ENCODE data around the gene HES4.

Gene HES4

DNA sequence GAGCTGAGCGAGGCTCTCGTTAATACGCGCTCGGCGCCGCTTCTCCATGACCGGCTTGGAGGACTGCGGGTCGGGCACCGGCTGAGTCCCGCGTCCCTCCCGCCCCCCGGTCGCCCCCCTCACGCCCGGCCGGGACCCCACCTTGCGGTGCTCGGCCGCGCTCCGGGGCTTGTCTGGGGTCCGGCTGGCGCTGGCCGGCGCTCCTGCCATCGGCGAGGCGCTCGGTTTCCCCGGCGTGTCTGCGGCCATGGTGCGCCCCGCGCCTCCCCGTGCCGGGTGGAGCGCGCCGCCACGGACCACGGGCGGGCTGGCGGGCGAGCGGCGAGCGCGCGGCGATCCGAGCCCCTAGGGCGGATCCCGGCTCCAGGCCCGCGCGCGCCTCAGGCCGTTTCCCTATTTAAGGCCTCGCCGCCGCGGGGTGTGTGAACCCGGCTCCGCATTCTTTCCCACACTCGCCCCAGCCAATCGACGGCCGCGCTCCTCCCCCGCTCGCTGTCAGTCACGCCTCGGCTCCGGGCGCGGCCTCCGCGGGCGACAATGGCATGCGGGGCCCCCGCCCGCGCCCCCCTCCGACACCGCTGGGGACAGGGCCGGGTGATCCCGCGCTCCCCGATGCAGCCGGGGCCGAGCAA, at the start of gene HES4:
HES4 (minus strand) TSS at position 373 of the 632 bp plus-strand sequence; CDS start at position 249, 124 bp downstream.
- in situ Hi-C loops (cut with HindIII; ENCODE audit: low pct_unique_long_range_greater_than_20kb, low sequenced_read_pairs): no loop called here
- DNase-seq (ENCODE audit: low read depth in 1 of 2, low spot score in 1 of 2): peak; percentile 80 to 95
- no peak for TF ChIP-seq JUND (IDR thresholded peaks at IDR 0.05; ENCODE audit: low read depth)

- TF ChIP-seq JUND (IDR thresholded peaks at IDR 0.05; ENCODE audit: low read depth): no peak
- DNase-seq (ENCODE audit: low read depth in 1 of 2, low spot score in 1 of 2): no peak
- in situ Hi-C loops (cut with HindIII; ENCODE audit: low pct_unique_long_range_greater_than_20kb, low sequenced_read_pairs): no loop called here
These were observed 48.9 kb upstream of the HES4 start for GRCh38 chr1:1048765-1049164.

DNA sequence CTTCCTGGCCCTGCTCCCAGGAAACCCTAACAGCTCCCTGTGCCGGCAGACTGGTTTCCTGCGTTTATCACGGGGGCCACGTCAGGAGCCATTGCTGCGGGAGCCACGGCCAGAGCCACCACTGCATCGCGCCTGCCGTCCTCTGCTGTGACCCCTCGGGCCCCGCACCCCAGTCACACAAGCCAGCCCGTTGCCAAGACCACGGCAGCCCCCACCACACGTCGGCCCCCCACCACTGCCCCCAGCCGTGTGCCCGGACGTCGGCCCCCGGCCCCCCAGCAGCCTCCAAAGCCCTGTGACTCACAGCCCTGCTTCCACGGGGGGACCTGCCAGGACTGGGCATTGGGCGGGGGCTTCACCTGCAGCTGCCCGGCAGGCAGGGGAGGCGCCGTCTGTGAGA, 48.1 kb upstream of the HES4 start:
- DNase-seq (ENCODE audit: low read depth in 1 of 2, low spot score in 1 of 2): no peak
- in situ Hi-C loops (cut with HindIII; ENCODE audit: low pct_unique_long_range_greater_than_20kb, low sequenced_read_pairs): no loop called here

DNA sequence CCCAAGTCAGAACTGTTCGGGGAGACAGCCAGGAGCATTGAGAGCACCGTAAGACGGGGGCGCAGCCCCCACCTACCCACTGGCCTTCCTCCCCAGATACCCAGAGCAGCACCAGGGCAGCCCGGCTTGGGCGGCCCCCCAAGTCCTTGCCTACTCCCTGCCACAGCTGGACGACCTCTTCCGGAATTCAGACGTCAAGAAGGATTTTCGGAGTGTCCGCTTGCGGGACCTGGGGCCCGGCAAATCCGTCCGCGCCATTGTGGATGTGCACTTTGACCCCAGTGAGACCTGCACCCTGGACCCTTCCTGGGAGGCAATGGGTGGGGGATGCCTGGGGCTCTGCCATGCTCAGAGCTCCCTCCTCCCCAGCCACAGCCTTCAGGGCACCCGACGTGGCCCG, 47.5 kb upstream of the HES4 start:
- no peak for DNase-seq (ENCODE audit: low read depth in 1 of 2, low spot score in 1 of 2)
- no peak for TF ChIP-seq JUND (IDR thresholded peaks at IDR 0.05; ENCODE audit: low read depth)
- in situ Hi-C loops (cut with HindIII; ENCODE audit: low pct_unique_long_range_greater_than_20kb, low sequenced_read_pairs): no loop called here

More for the DNA sequence above, 48.1 kb upstream of the HES4 start:
- no peak for TF ChIP-seq JUND (IDR thresholded peaks at IDR 0.05; ENCODE audit: low read depth)

DNA sequence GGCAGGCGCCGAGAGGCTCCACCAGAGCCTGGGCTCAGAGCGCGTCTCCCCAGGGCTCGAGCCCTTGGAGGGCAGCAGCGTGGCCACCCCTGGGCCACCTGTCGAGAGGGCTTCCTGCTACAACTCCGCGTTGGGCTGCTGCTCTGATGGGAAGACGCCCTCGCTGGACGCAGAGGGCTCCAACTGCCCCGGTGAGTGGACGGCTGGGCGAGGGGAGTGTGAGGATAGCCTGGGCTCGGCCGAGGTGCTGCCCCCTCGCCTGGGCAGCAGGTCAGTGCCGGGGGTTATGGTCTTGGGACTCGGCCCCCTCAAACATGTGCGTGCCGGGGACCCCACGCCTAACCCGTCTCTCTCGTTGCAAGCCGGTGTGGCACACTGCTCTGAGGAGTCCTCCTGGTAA, 46.9 kb upstream of the HES4 start:
- DNase-seq (ENCODE audit: low read depth in 1 of 2, low spot score in 1 of 2): no peak
- in situ Hi-C loops (cut with HindIII; ENCODE audit: low pct_unique_long_range_greater_than_20kb, low sequenced_read_pairs): no loop called here
- TF ChIP-seq JUND (IDR thresholded peaks at IDR 0.05; ENCODE audit: low read depth): no peak

DNA sequence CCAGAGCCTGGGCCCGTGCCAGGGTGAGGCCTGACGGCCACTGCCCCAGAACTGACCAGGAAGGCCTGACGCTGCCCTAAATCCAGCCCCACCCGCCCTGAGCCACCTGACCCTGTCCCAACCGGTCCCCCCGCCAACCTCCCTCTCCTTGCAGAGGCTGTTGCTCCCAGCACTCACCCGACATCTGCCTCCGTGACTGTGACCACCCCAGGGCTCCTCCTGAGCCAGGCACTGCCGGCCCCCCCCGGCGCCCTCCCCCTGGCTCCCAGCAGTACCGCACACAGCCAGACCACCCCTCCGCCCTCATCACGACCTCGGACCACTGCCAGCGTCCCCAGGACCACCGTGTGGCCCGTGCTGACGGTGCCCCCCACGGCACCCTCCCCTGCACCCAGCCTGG, 46.3 kb upstream of the HES4 start:
- DNase-seq (ENCODE audit: low read depth in 1 of 2, low spot score in 1 of 2): no peak
- TF ChIP-seq JUND (IDR thresholded peaks at IDR 0.05; ENCODE audit: low read depth): no peak
- in situ Hi-C loops (cut with HindIII; ENCODE audit: low pct_unique_long_range_greater_than_20kb, low sequenced_read_pairs): no loop called here

DNA sequence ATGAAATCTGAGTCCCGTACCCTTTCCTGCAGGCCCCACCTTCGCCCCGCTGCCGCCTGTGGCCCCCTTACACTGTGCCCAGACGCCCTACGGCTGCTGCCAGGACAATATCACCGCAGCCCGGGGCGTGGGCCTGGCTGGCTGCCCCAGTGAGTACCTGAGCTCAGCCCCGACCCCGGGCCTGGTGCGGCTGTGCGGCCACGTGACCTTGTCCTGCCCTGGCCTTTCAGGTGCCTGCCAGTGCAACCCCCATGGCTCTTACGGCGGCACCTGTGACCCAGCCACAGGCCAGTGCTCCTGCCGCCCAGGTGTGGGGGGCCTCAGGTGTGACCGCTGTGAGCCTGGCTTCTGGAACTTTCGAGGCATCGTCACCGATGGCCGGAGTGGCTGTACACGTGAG, 45.2 kb upstream of the HES4 start:
- DNase-seq (ENCODE audit: low read depth in 1 of 2, low spot score in 1 of 2): no peak
- in situ Hi-C loops (cut with HindIII; ENCODE audit: low pct_unique_long_range_greater_than_20kb, low sequenced_read_pairs): no loop called here
- TF ChIP-seq JUND (IDR thresholded peaks at IDR 0.05; ENCODE audit: low read depth): no peak

DNA sequence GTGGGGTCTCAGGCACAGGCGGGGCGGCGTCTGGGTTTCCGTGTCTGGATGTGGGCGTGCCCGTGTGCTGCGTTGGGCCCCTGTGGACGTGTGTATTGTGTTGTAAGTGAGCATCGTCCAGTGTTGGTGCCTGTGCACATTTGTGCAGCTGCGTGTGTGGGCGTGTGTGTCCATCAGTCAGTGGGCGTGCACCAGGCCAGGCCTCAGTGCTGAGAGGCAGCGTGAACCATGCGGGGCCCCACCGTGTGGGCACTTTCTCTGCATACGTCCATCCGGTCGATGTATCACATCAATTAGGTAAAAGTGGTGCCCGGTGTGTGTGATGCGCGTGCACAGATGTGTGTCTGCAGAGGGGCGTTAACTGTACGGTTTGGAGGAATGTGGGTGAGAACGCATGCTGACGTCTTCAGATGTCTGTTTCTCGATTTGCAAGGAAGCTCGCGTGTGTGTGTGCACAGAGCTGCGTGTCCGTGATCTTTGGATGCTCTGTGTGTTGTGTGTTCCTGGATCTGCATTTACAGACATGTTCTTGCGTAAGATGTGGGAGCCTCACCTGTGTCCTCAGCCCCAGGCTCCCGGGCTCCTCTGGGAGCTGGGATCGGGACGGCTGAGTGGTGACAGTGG, 44.7 kb upstream of the HES4 start:
- no peak for DNase-seq (ENCODE audit: low read depth in 1 of 2, low spot score in 1 of 2)
- in situ Hi-C loops (cut with HindIII; ENCODE audit: low pct_unique_long_range_greater_than_20kb, low sequenced_read_pairs): no loop called here
- no peak for TF ChIP-seq JUND (IDR thresholded peaks at IDR 0.05; ENCODE audit: low read depth)

DNA sequence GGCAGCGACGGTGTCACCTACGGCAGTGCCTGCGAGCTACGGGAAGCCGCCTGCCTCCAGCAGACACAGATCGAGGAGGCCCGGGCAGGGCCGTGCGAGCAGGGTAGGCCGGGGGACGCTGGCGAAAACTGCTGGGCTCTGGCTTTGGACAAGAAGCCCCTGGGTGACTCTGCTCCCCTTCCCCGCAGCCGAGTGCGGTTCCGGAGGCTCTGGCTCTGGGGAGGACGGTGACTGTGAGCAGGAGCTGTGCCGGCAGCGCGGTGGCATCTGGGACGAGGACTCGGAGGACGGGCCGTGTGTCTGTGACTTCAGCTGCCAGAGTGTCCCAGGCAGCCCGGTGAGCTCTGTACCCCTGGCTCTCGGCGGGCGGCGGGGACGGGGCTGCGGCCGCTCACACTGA, 44.0 kb upstream of the HES4 start:
- DNase-seq (ENCODE audit: low read depth in 1 of 2, low spot score in 1 of 2): no peak

DNA sequence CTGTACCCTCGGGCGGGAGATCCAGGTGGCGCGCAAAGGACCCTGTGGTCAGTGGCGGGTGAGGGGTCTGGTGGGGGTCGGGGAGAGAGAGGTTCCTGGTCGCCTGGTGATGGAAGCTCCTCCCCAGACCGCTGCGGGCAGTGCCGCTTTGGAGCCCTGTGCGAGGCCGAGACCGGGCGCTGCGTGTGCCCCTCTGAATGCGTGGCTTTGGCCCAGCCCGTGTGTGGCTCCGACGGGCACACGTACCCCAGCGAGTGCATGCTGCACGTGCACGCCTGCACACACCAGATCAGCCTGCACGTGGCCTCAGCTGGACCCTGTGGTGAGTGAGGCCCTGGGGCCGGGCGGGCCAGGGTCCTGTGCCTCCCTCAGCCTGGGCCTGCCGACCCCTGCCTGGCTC, 43.5 kb upstream of the HES4 start:
- in situ Hi-C loops (cut with HindIII; ENCODE audit: low pct_unique_long_range_greater_than_20kb, low sequenced_read_pairs): no loop called here
- TF ChIP-seq JUND (IDR thresholded peaks at IDR 0.05; ENCODE audit: low read depth): no peak
- DNase-seq (ENCODE audit: low read depth in 1 of 2, low spot score in 1 of 2): no peak

More for the DNA sequence above, 44.0 kb upstream of the HES4 start:
- in situ Hi-C loops (cut with HindIII; ENCODE audit: low pct_unique_long_range_greater_than_20kb, low sequenced_read_pairs): no loop called here
- no peak for TF ChIP-seq JUND (IDR thresholded peaks at IDR 0.05; ENCODE audit: low read depth)

DNA sequence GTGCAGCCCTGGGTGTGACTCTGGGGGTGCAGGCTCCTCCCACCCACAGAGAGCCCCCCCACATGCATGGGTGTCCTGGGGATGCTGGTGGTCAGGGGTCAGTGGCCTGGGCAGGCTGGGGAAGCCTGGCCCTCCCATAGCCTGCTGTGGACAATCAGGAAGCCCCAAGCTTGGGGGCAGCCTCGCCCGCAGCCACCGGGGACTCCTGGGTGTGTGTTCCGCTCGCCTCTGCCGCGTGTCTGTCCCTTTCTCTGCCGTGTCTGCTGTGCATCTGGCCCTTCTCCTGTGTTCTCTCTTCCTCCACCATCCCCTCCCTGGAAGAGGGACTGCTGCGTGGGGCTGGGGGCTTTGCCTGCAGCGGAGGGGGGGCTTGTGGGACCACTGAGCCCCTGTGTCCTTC, 42.9 kb upstream of the HES4 start:
- no peak for TF ChIP-seq JUND (IDR thresholded peaks at IDR 0.05; ENCODE audit: low read depth)
- in situ Hi-C loops (cut with HindIII; ENCODE audit: low pct_unique_long_range_greater_than_20kb, low sequenced_read_pairs): no loop called here
- no peak for DNase-seq (ENCODE audit: low read depth in 1 of 2, low spot score in 1 of 2)

- TF ChIP-seq JUND (IDR thresholded peaks at IDR 0.05; ENCODE audit: low read depth): no peak
- in situ Hi-C loops (cut with HindIII; ENCODE audit: low pct_unique_long_range_greater_than_20kb, low sequenced_read_pairs): no loop called here
- DNase-seq (ENCODE audit: low read depth in 1 of 2, low spot score in 1 of 2): no peak
These were observed 42.0 kb upstream of the HES4 start for GRCh38 chr1:1041873-1042272.

- DNase-seq (ENCODE audit: low read depth in 1 of 2, low spot score in 1 of 2): no peak
- in situ Hi-C loops (cut with HindIII; ENCODE audit: low pct_unique_long_range_greater_than_20kb, low sequenced_read_pairs): no loop called here
- no peak for TF ChIP-seq JUND (IDR thresholded peaks at IDR 0.05; ENCODE audit: low read depth)
These were observed 41.2 kb upstream of the HES4 start for GRCh38 chr1:1041092-1041523.

All from T47D (cell line).